Endodermal cell (in vitro differentiated cells): ENCODE results near the gene CCDC61. TPM values are rescaled to one million over a fixed set of nuclear protein-coding genes. Genes with fewer than 3 reads are reported as not detected.
A peak's percentile ranks its signal among the peaks of the same experiment; 100 is the strongest.

Experiments
- DNase-seq: peaks from one replicate; pipeline ENCODE4 v3.0.0-alpha.2; 2017
- H3K27ac ChIP-seq: 2 replicates; pipeline ENCODE4 v1.5.1; 2013; ENCODE audit warnings: mild to moderate bottlenecking, low read depth, low read length, moderate library complexity
- H3K27me3 ChIP-seq: 2 replicates; pipeline ENCODE4 v1.6.1; 2013; ENCODE audit warnings: mild to moderate bottlenecking, low read length, moderate library complexity; ENCODE audit not compliant: insufficient read depth, control insufficient read depth, poor library complexity, severe bottlenecking
- H3K36me3 ChIP-seq: 2 replicates; pipeline ENCODE4 v1.7.0; 2013; ENCODE audit warnings: mild to moderate bottlenecking, low read length, moderate library complexity; ENCODE audit not compliant: control insufficient read depth, insufficient read depth
- H3K4me1 ChIP-seq: one replicate; pipeline ENCODE4 v1.7.0; 2013; ENCODE audit warnings: low read length; ENCODE audit not compliant: control insufficient read depth, insufficient read depth
- H3K4me3 ChIP-seq: 2 replicates; pipeline ENCODE4 v1.5.1; 2013; ENCODE audit warnings: mild to moderate bottlenecking, low read length, moderate library complexity
- H3K9ac ChIP-seq: 2 replicates; pipeline ENCODE4 v1.6.1; 2013; ENCODE audit warnings: mild to moderate bottlenecking, low read length, moderate library complexity; ENCODE audit not compliant: poor library complexity, severe bottlenecking; ENCODE audit errors: extremely low read depth
- H3K9me3 ChIP-seq: 2 replicates; pipeline ENCODE4 v1.6.1; 2013; ENCODE audit warnings: mild to moderate bottlenecking, low read length, moderate library complexity; ENCODE audit not compliant: control insufficient read depth
- H3K27ac Mint-ChIP-seq: 2 replicates; pipeline ENCODE4 v1.8.0; 2020; ENCODE audit warnings: mixed read lengths
- H3K27me3 Mint-ChIP-seq: 2 replicates; pipeline ENCODE4 v1.8.0; 2021; ENCODE audit warnings: mild to moderate bottlenecking, mixed read lengths; ENCODE audit not compliant: insufficient read depth
- H3K36me3 Mint-ChIP-seq: 2 replicates; pipeline ENCODE4 v1.8.0; 2020; ENCODE audit warnings: low read depth, mixed read lengths
- H3K4me1 Mint-ChIP-seq: 2 replicates; pipeline ENCODE4 v1.8.0; 2020; ENCODE audit warnings: mixed read lengths
- H3K4me3 Mint-ChIP-seq: 2 replicates; pipeline ENCODE4 v1.8.0; 2020; ENCODE audit warnings: mild to moderate bottlenecking, moderate library complexity, mixed read lengths
- H3K9me3 Mint-ChIP-seq: 2 replicates; pipeline ENCODE4 v1.8.0; 2020; ENCODE audit warnings: mild to moderate bottlenecking, mixed read lengths
- CTCF ChIP-seq: fragments of 200-600 bp; sonication (generic); conservative IDR thresholded peaks from 2 replicates; pipeline ENCODE4 v1.5.0; 2021; ENCODE audit warnings: antibody characterized with exemption, mild to moderate bottlenecking
- WGBS, 2 experiments: methylation state at CpG; one replicate each; pipeline versions ENCODE4 v1.1.5 to v1.1.7; 2013; ENCODE audit warnings: missing lambda C conversion rate in 2 of 2, mixed read lengths in 1 of 2; ENCODE audit not compliant: insufficient coverage in 1 of 2, insufficient read length in 1 of 2; 5-methylcytosine and 5-hydroxymethylcytosine counted together
- total RNA-seq, 2 donors: library from RNA; stranded (reverse); fragmentation: NEBNext Ultra II Directional in 1 of 2; extraction: Animal tissue kit (Norgen Biotek cat#: 25700) in 1 of 2; gene quantifications; 2 replicates in 1 of 2; 3 replicates in 1 of 2; pipeline ENCODE4 v1.2.1, GENCODE V29; 2021

The CCDC61 gene
- total RNA-seq, 2 donors from 2014 or later = 23.2 to 23.6 TPM

GRCh38 chr19:45990113-45990728 is 5.0 kb upstream of the CCDC61 start:
- Histone ChIP-seq H3K4me3 (no peak overlapping the region), H3K27ac (no peak overlapping the region), H3K9ac (no peak overlapping the region), H3K4me1 (no peaks in the 10 kb centered on the region), H3K9me3 (no peaks in the 10 kb centered on the region), H3K36me3 (no peaks in the 10 kb centered on the region), H3K27me3 (peaks cover 8% of the 10 kb centered on the region)
- no peak for DNase-seq
- TF ChIP-seq CTCF = no peak
- whole genome bisulfite sequencing, 2 experiments = 89 to 90% methylated on average over 10 to 12 of the region's 12 CpGs
- Mint-ChIP-seq H3K27ac (no peak overlapping the region), H3K4me3 (no peak overlapping the region), H3K4me1 (no peaks in the 10 kb centered on the region), H3K36me3 (no peaks in the 10 kb centered on the region), H3K9me3 (no peaks in the 10 kb centered on the region), H3K27me3 (peaks cover 25% of the 10 kb centered on the region)

GRCh38 chr19:45994456-45994997 is 740 bp upstream of the CCDC61 start:
- TF ChIP-seq CTCF = no peak
- Histone ChIP-seq H3K4me1 (no peaks in the 10 kb centered on the region), H3K27me3 (peaks cover 3% of the 10 kb centered on the region), H3K9me3 (no peaks in the 10 kb centered on the region), H3K27ac (no peak overlapping the region), H3K9ac (peak overlapping the region; percentile 27), H3K4me3 (peak overlapping the region; percentile 84), H3K36me3 (peaks cover 3% of the 10 kb centered on the region)
- DNase-seq = no peak
- no peak overlapping the region for H3K27ac Mint-ChIP-seq
- H3K9me3 Mint-ChIP-seq = no peaks in the 10 kb centered on the region
- H3K4me3 Mint-ChIP-seq = no peak overlapping the region
- peaks cover 4% of the 10 kb centered on the region for H3K4me1 Mint-ChIP-seq
- peaks cover 6% of the 10 kb centered on the region for H3K36me3 Mint-ChIP-seq
- peaks cover 14% of the 10 kb centered on the region for H3K27me3 Mint-ChIP-seq
- 11 to 32% methylated on average over 5 to 8 of the region's 8 CpGs for WGBS, 2 experiments

GRCh38 chr19:45995715-45996385 is 583 bp downstream of the CCDC61 start:
- no peaks in the 10 kb centered on the region for H3K9me3 Mint-ChIP-seq
- H3K36me3 Mint-ChIP-seq = peaks cover 6% of the 10 kb centered on the region
- H3K4me1 Mint-ChIP-seq = peaks cover 13% of the 10 kb centered on the region
- H3K9ac ChIP-seq = peak overlapping the region; percentile 59
- no peak overlapping the region for H3K27ac ChIP-seq
- H3K4me3 Mint-ChIP-seq = no peak overlapping the region
- no peak for DNase-seq
- H3K4me3 ChIP-seq = peak overlapping the region; percentile 93
- no peak for TF ChIP-seq CTCF
- H3K36me3 ChIP-seq = peaks cover 3% of the 10 kb centered on the region
- peaks cover 14% of the 10 kb centered on the region for H3K27me3 Mint-ChIP-seq
- WGBS, 2 experiments = 14 to 19% methylated on average over 11 to 13 of the region's 13 CpGs
- no peaks in the 10 kb centered on the region for H3K9me3 ChIP-seq
- peaks cover 8% of the 10 kb centered on the region for H3K27me3 ChIP-seq
- H3K27ac Mint-ChIP-seq = peak overlapping the region; percentile 53
- H3K4me1 ChIP-seq = no peaks in the 10 kb centered on the region
